HG02938 (cell line): ENCODE results near the gene ENPP3.
"Not testable (repeated sequence)": the region's sequence is repeated elsewhere in the genome, so short reads cannot be mapped to it uniquely, and the experiment has no call there.

Experiments
- ATAC-seq: cut with Tn5 transposase; IDR thresholded peaks from one replicate; pipeline ENCODE4 v1.9.1; 2021; ENCODE audit warnings: mild to moderate bottlenecking, moderate library complexity; ENCODE audit not compliant: unreplicated experiment

ENPP3 gene

GRCh38 chr6:131683479-131683878 is 46.4 kb downstream of the ENPP3 start:
- ATAC-seq, result peak; percentile 67

DNA sequence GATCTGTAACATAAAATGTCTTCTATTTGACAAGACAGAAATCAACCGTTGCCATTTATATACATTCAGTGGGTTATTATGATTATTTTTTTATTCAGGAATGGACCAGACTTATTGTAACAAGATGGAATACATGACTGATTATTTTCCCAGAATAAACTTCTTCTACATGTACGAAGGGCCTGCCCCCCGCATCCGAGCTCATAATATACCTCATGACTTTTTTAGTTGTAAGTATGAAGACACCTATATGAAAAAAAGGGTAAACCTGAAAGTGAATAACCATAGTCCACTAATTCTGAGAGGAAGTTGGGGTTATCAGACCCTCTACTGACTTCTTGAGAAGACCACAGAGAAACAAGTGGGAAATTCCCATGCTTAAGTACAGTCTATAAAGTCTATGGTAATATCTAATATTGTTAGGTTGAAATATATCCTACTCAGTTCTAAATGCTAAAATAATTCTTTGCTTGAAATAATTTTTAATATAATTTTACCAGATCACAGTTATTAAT is 48.2 kb downstream of the ENPP3 start:
- peak; percentile 61 for ATAC-seq

DNA sequence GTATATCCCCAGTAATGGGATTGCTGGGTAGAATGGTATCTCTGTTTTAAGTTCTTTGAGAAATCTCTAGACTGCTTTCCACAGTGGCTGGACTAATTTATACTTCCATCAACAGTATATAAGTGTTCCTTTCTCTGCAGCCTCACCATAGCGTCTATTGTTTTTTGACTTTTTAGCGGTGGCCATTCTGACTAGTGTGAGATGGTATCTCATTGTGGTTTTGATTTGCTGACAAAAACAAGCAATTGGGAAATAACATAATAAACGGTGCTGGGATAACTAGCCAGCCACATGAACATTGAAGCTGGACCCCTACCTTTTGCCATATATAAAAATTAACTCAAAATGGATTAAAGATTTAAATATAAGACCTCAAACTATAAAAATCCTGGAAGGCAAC is 49.9 kb downstream of the ENPP3 start:
- no peak for ATAC-seq

GRCh38 chr6:131688286-131688685 is 51.2 kb downstream of the ENPP3 start:
- peak; percentile 79 for ATAC-seq

DNA sequence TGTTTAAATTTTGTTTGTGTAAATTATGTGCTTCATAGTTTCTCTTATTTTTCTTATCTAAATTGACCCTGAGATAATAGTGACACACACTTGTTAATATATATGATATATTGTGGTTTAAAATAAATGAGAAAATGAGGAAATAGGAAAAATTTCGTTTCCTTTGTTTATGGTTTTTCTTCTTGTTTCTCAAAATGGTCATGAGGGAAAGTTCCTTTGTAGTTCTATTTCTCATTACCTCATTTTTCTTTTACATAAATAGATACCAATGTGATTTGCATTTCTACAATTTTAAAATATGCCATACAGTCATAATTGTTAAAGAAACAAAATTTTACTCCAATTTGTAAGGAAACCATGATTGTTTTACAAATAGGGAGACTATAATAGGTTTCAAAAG is 54.9 kb downstream of the ENPP3 start:
- ATAC-seq, result no peak

GRCh38 chr6:131692589-131692988 is 55.5 kb downstream of the ENPP3 start:
- ATAC-seq, result no peak

DNA sequence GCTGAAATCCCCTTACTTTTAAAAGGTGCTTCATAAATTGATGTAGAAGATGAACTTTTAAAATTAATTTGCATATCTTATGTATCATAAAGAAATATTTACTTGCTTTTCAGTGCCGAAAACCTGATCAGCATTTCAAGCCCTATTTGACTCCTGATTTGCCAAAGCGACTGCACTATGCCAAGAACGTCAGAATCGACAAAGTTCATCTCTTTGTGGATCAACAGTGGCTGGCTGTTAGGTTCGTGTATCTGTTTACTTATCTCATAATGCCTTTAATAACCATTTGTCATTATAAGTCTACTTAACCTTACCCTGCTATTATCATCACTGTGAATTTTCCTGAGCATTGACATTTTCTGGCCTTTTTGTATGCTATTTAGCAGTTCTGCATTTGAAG is 56.3 kb downstream of the ENPP3 start:
- no peak for ATAC-seq

DNA sequence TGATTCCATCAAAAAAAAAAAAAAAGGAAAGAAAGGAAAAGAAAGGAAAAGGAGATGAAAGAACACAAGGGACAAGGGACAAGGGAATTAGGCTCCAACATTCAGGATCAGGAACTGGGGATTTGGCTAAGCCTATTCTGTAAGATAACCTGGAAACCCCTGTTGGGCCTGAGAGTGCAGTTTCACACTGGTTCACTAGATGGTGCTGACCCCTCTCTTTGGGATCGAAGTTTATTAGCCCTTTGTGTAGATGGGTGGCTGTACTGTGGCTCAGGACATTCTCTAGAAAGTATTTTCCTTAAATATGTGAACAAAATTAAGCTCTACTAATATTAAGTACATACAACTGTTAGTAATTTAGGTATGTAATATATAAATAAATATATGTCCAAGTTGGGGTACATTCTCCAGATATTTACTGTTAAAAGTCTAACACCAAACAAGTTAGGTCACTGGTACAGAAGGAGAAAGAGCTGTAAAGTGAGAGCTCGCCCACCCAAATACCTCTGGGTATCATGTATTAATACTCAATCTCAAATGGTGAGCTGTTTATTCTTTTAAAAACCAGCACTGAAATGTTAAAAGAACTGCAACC is 57.8 kb downstream of the ENPP3 start:
- ATAC-seq, result peak; percentile 89

GRCh38 chr6:131696956-131697355 is 59.9 kb downstream of the ENPP3 start:
- no peak for ATAC-seq

DNA sequence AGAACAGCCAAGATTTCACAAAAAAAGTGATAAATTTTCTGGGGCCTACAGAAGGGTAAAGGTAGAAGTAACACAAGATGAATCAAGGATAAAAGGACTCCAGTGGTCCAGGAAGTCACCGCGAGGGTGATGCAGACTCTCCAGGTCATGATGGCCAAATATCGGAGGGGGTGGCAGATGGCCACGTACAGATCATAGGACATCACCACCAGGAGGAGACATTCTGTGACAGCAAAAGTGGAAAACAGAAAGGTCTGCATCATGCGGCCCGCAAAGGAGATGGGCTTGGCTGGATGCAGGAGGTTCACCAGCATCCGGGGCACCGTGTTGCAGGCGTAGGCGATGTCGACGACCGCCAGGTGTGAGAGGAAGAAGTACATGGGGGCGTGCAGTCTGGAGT is 63.7 kb downstream of the ENPP3 start:
- ATAC-seq, result not testable (repeated sequence)

GRCh38 chr6:131703905-131704304 is 66.8 kb downstream of the ENPP3 start:
- not testable (repeated sequence) for ATAC-seq

DNA sequence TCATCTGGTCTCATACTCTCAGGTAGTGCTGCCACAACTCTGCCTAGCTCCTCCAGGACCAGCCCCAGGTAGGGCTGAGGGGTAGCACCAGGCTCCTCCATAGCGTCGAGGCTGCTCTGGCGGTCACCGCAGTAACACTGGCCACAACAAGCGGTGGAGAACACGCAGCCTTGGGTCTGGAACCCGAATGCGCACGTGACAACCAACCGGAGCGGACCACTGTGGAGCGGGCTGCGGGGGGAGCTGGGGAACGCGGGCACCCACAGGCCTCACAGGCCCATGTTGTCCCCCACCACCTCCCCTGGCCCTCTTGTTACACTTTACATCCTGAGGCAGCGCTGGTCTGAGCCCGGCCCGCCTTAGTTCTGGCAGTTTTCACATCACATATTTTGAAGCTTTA is 73.8 kb downstream of the ENPP3 start, which contains the start of gene CTAGE9:
CTAGE9 (minus strand) TSS at position 101 of the 400 bp plus-strand sequence; CDS start at position 101, 0 bp downstream.
- ATAC-seq, result not testable (repeated sequence)

DNA sequence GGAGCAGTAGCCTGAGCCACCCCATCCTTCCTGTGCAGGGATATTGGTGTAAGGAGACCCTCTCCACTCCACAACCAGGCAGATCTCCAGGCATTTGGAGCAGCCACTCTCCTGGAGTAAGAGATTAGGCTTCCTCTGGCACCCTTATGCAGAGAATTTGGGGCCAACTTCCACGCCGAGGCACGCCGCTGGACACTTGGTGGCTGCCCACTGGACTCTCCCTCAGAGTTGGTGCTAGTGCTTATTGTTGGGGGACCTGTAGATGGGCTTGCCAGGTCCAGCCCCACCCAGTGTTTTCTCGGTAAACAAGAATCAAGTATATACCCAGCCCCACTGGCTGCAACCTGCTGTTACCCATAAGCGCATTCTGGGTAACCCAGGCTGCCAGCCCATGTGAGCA is 78.5 kb downstream of the ENPP3 start:
- not testable (repeated sequence) for ATAC-seq

DNA sequence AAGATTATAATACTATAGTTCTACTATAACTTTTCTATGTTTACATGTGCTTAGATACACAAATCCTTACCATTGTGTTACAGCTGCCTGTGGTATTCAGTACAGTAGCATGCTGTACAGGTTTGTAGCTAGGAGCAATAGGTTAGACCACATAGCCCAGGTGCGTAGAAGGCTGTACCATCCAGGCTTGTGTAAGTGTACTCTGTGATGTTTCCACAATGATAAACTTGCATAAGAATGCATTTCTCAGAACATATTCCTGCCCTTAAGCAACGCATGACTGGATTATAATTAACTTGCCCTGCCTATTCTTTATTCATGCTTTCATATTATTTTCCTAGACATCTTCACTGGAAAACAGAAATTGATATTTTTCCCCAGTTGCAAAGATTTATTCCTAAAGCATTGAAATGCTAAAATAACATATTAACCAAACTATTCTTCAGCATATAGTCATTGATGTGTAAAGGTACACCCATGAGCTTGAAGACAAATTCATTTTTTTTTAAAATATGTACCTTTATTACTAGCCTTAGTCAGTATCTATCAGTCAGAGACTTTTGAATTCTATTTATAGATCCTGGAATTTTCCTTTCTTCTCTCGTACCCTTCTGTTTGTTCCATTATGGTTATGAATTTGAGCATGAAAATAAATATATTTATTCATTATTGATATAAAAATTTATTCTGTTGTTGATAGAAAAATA is 80.9 kb downstream of the ENPP3 start:
- ATAC-seq, result no peak

DNA sequence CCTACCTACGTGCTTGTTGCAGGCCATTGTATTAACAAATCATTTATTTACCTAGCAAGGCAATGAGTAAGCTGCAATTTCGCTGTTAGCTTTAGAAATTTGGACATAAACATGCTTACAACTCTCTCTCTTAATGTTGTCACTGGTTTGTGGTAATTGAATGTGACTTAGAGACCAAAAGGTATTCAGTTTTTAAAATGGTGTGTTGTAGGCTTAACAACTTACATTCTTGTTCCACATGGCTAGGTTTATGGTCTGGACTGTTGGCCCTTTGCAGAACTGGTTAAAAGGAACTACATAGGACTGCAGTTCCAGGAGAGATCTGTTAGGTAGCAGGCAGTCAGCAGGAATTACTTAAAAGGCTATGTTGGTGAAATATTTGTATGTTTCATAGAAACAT is 84.1 kb downstream of the ENPP3 start:
- ATAC-seq, result no peak

- no peak for ATAC-seq
Observed at GRCh38 chr6:131724114-131724513, 87.0 kb downstream of the ENPP3 start.

- ATAC-seq, result no peak
Observed at GRCh38 chr6:131727467-131727866, 90.4 kb downstream of the ENPP3 start.

GRCh38 chr6:131727868-131728267 is 90.8 kb downstream of the ENPP3 start:
- ATAC-seq, result no peak

GRCh38 chr6:131728296-131728939 is 91.3 kb downstream of the ENPP3 start:
- ATAC-seq, result no peak

DNA sequence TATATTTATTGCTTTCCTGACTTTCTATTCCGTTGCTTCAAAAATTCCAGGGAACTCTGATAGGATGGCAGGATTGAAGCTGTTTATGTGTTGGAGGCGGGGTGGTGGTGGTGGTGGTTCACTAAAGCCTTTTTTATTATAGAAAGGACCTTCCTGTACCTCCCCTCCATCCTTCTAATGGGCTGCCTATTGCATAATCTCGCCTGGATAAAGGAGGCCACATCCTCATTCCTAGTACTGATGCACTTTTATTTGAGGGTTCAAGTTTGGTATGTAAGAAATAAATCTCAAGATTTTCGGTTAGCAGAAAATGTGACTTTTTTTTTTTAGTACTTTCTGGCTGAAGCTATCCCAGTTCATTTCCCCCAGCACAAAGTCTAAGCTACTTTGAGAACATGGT is 92.4 kb downstream of the ENPP3 start:
- no peak for ATAC-seq

DNA sequence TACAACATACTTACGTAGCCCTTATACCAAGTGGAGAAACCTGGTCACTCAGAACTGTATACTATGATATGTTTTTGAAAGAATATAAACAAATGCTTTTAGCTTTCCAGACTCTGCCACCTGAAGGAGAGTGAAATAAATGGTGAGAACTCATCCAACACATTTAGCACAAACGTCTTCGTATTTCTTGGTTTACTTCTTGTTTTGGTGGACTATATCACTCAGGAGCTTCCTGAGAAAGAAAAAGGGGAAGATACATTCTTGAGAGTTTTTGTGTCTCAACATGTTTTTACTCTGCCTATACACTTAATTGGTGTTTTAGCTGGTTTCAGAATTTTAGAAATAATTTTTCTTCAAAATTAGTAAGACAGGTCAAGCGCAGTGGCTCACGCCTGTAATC is 93.2 kb downstream of the ENPP3 start:
- no peak for ATAC-seq

- ATAC-seq, result no peak
Observed at GRCh38 chr6:131731224-131731623, 94.1 kb downstream of the ENPP3 start.
